Measurements from ENCODE around the gene DRAM2.
"Not testable (repeated sequence)": the region's sequence is repeated elsewhere in the genome, so short reads cannot be mapped to it uniquely, and the experiment has no call there.

DRAM2 gene

GRCh38 chr1:111079329-111079728 is 60.6 kb downstream of the DRAM2 start:
- DNase-seq (ENCODE audit: low spot score), result not testable (repeated sequence)

- not testable (repeated sequence) for DNase-seq (ENCODE audit: low spot score)
Measured at GRCh38 chr1:111077312-111077711, 62.6 kb downstream of the DRAM2 start.

All from cerebellar cortex (tissue), 1 donor.